Kidney (tissue), 14 donors: ENCODE data around the gene APELA. TPM values are rescaled to one million over a fixed set of nuclear protein-coding genes. Genes with fewer than 3 reads are reported as not detected.
"Not testable (repeated sequence)": the region's sequence is repeated elsewhere in the genome, so short reads cannot be mapped to it uniquely, and the experiment has no call there.

Experiments used
- DNase-seq, 5 donors: peaks; one replicate each; pipeline ENCODE4 v3.0.0-alpha.2; 2013 to 2020
- FAIRE-seq: peaks from 2 replicates; lab custom pipeline; 2012; peaks lifted over from hg19 to GRCh38; lab: Jason Lieb, UNC
- H3K27ac ChIP-seq, 2 donors: one replicate each; pipeline ENCODE4 v1.7.0; 2013; ENCODE audit warnings: low read depth in 2 of 2, low read length in 2 of 2, inconsistent platforms in 1 of 2
- H3K27me3 ChIP-seq: one replicate; pipeline ENCODE4 v1.7.1; 2013; ENCODE audit warnings: low read length, inconsistent platforms; ENCODE audit not compliant: control insufficient read depth, insufficient read depth
- H3K36me3 ChIP-seq, 3 donors: one replicate each; pipeline versions ENCODE4 v1.7.0 to v1.7.1; 2013; ENCODE audit warnings: low read length in 3 of 3, control low read depth in 1 of 3, inconsistent platforms in 1 of 3; ENCODE audit not compliant: insufficient read depth in 3 of 3, control insufficient read depth in 2 of 3
- H3K4me1 ChIP-seq, 3 donors: one replicate each; pipeline versions ENCODE4 v1.7.0 to v1.7.1; 2013; ENCODE audit warnings: low read length in 3 of 3, inconsistent platforms in 1 of 3, low read depth in 1 of 3; ENCODE audit not compliant: control insufficient read depth in 2 of 3, insufficient read depth in 2 of 3
- H3K4me3 ChIP-seq, 3 donors: one replicate each; pipeline versions ENCODE4 v1.7.0 to v1.8.1; 2013; ENCODE audit warnings: low read length in 3 of 3, control low read depth in 1 of 3, inconsistent platforms in 1 of 3
- H3K9ac ChIP-seq, 3 donors: one replicate each; pipeline versions ENCODE4 v1.7.0 to v1.7.1; 2013; ENCODE audit warnings: low read length in 3 of 3, control low read depth in 1 of 3, inconsistent platforms in 1 of 3
- H3K9me3 ChIP-seq, 3 donors: one replicate each; pipeline versions ENCODE4 v1.7.0 to v1.7.1; 2013; ENCODE audit warnings: low read length in 3 of 3, control low read depth in 1 of 3, inconsistent platforms in 1 of 3; ENCODE audit not compliant: control insufficient read depth in 2 of 3, insufficient read depth in 1 of 3
- CTCF ChIP-seq: IDR thresholded peaks from 3 replicates; pipeline ENCODE4 v1.5.1; 2012; ENCODE audit warnings: mild to moderate bottlenecking, moderate library complexity, borderline replicate concordance; ENCODE audit not compliant: insufficient read depth; ENCODE audit errors: extremely low read depth
- intact Hi-C: fragments of 100-400 bp; cut with DNase I; formaldehyde crosslinking; loops from one replicate; pipeline ENCODE4 v1.11.1; 2022
- polyA plus RNA-seq: library from polyadenylated mRNA; stranded (reverse); fragments of 350-450 nt; fragmentation: Illumina TruSeq; extraction: RNeasy Lipid Tissue Mini Kit (QIAGEN cat#74804); gene quantifications from one replicate; pipeline ENCODE4 v1.2.3, GENCODE V29; 2014; ENCODE audit warnings: low read depth, low replicate concordance; ENCODE audit not compliant: insufficient read depth
- total RNA-seq: library from RNA; stranded (reverse); fragmentation: NEBNext Ultra II Directional; extraction: Animal tissue kit (Norgen Biotek cat#: 25700); gene quantifications from one replicate; pipeline ENCODE4 v1.2.1, GENCODE V29; 2021
- donor health status: control.
- donor health status: control.
- donor health status: control.
- donor health status: control.
- donor health status: control.
- donor health status: DM: yes; HTN: yes; CAD: no.
- donor health status: Normal renal cell carcinoma (clear cell type).

The APELA gene
- total and polyA plus RNA-seq, 2 donors from 2014 or later = 0.25 to 1.2 TPM

- no peak overlapping the region for H3K9ac ChIP-seq
- no peaks in the 10 kb centered on the region for H3K27me3 ChIP-seq
- DNase-seq (no peak), FAIRE-seq (no peak)
- no peaks in the 10 kb centered on the region for H3K36me3 ChIP-seq
- H3K4me1 ChIP-seq = no peaks in the 10 kb centered on the region
- TF ChIP-seq CTCF = no peak
- intact Hi-C loops = no loop called here
- H3K4me3 ChIP-seq = no peak overlapping the region
- H3K27ac ChIP-seq = no peak overlapping the region
- H3K9me3 ChIP-seq = no peaks in the 10 kb centered on the region
These were observed 54.8 kb downstream of the APELA start for GRCh38 chr4:164931551-164932324.

GRCh38 chr4:164933244-164933643 is 56.3 kb downstream of the APELA start:
- Histone ChIP-seq H3K9ac (no peak overlapping the region), H3K4me3 (no peak overlapping the region), H3K36me3 (no peaks in the 10 kb centered on the region), H3K27ac (no peak overlapping the region), H3K4me1 (no peaks in the 10 kb centered on the region), H3K27me3 (no peaks in the 10 kb centered on the region), H3K9me3 (no peaks in the 10 kb centered on the region)
- FAIRE-seq (no peak), DNase-seq (no peak)
- intact Hi-C loops = no loop called here
- TF ChIP-seq CTCF = no peak

DNA sequence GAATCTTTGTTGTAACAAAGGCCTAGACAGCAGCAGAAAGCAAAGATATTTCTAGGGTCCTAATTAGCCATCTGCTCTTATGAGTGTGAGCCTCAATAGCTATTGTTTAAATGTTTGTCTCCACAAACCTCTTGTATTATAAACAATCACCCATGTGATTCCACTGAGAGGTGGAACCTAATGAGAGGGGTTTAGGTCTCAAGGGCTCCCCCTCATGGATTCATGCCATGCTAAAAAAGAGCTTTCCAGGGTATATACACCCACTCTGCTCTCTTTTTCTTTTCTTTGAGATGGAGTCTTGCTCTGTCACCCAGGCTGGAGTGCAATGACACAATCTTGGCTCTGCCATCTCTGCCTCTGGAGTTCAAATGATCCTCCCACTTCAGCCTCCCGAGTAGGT is 58.4 kb downstream of the APELA start:
- FAIRE-seq (no peak), DNase-seq (peak in 1 of 5 donors; percentile 12)
- Histone ChIP-seq H3K27me3 (no peaks in the 10 kb centered on the region), H3K36me3 (no peaks in the 10 kb centered on the region), H3K4me3 (no peak overlapping the region), H3K27ac (no peak overlapping the region), H3K9ac (no peak overlapping the region), H3K4me1 (no peaks in the 10 kb centered on the region), H3K9me3 (no peaks in the 10 kb centered on the region)
- TF ChIP-seq CTCF = no peak
- intact Hi-C loops = no loop called here

DNA sequence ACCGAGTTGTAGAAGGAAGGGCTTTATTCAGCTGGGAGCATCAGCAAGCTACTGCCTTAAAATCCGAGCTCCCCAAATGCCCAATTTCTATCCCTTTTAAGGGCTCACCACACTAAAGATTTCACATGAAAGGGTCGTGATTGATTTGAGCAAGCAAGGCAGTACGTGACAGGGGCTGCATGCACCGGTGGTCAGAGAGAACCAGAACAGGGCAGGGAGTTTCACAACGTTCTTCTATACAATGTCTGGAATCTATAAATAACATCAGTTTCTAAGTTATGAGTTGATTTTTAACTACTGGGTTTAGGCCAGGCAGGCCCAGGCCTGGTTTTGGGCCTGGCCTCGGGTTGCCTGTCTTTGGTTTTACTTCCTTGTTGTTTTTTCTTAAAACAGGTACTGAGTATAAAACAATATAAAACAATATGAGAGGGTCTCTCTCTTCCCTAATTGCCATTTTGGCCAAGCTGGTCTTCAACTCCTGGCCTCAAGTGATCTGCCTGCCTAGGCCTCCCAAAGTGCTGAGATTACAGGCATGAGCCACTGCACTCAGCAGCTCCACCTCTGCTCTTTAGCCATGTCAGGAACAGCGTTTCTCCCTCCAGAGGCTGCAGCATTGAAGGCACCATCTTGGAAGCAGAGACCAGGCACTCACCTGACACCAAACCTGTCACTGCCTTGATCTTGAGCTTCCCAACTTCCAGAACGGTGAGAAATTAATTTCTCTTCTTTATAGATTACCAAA is 59.1 kb downstream of the APELA start:
- FAIRE-seq, H3K9me3 ChIP-seq, H3K4me3 ChIP-seq, intact Hi-C loops, H3K27ac ChIP-seq, H3K27me3 ChIP-seq, DNase-seq, H3K36me3 ChIP-seq, H3K9ac ChIP-seq, H3K4me1 ChIP-seq: not testable (repeated sequence)
